Measurements from ENCODE around the gene NOTCH3. TPM values are rescaled to one million over a fixed set of nuclear protein-coding genes. Genes with fewer than 3 reads are reported as not detected.

NOTCH3 gene
- polyA plus RNA-seq, result 9.5 TPM
- long read RNA-seq, donor 1, full-length matches to known transcripts, result 1 of 1 reads
- long read RNA-seq, donor 1, partial matches to known transcripts, result 0 of 1 reads
- long read RNA-seq, donor 1, other reads (novel, unspliced or antisense), result 0 of 1 reads
- long read RNA-seq, donor 2, full-length matches to known transcripts, result 2 of 2 reads
- long read RNA-seq, donor 2, partial matches to known transcripts, result 0 of 2 reads
- long read RNA-seq, donor 2, other reads (novel, unspliced or antisense), result 0 of 2 reads
- long read RNA-seq, donor 3, result 0 reads
- long read RNA-seq, donor 4, result 0 reads
- long read RNA-seq, donor 5, full-length matches to known transcripts, result 1 of 1 reads
- long read RNA-seq, donor 5, partial matches to known transcripts, result 0 of 1 reads
- long read RNA-seq, donor 5, other reads (novel, unspliced or antisense), result 0 of 1 reads
- long read RNA-seq, donor 6, result 0 reads
- long read RNA-seq, donor 7, result 0 reads
- long read RNA-seq, donor 8, full-length matches to known transcripts, result 1 of 1 reads
- long read RNA-seq, donor 8, partial matches to known transcripts, result 0 of 1 reads
- long read RNA-seq, donor 8, other reads (novel, unspliced or antisense), result 0 of 1 reads
- long read RNA-seq, donor 9, result 0 reads
- long read RNA-seq, donor 10, result 0 reads
- long read RNA-seq, donor 11, result 0 reads

GRCh38 chr19:15200553-15201364 is at the start of gene NOTCH3:
Gene NOTCH3, minus strand, starts transcription at chr19:15200995. Its CDS starts 90 bp downstream, at chr19:15200905.
- no CpG with 5 or more reads among the region's 74 CpGs for WGBS (ENCODE audit: insufficient coverage, low lambda C conversion rate)
- Histone ChIP-seq H3K36me3 (ENCODE audit: control insufficient read depth, insufficient read depth, low read length) (no peaks in the 10 kb centered on the region), H3K27ac (ENCODE audit: low read length) (no peak within 1 kb of the TSS), H3K9me3 (ENCODE audit: control insufficient read depth, low read depth, low read length) (no peaks in the 10 kb centered on the region), H3K27me3 (ENCODE audit: control insufficient read depth, insufficient read depth, low read length) (peaks cover 2% of the 10 kb centered on the region), H3K4me1 (ENCODE audit: control insufficient read depth, insufficient read depth, low read length) (peaks cover 3% of the 10 kb centered on the region), H3K4me3 (ENCODE audit: low read length) (peak within 1 kb of the TSS; percentile 62)
- peak in 1 of 2 donors; percentile 20 for DNase-seq

- H3K4me1 ChIP-seq (ENCODE audit: control insufficient read depth, insufficient read depth, low read length), result peaks cover 38% of the 10 kb centered on the region
- H3K36me3 ChIP-seq (ENCODE audit: control insufficient read depth, insufficient read depth, low read length), result peaks cover 90% of the 10 kb centered on the region
- no peaks in the 10 kb centered on the region for H3K9me3 ChIP-seq (ENCODE audit: control insufficient read depth, low read depth, low read length)
- no peak overlapping the region for H3K27ac ChIP-seq (ENCODE audit: low read length)
- WGBS (ENCODE audit: insufficient coverage, low lambda C conversion rate), result no CpG with 5 or more reads among the region's 1 CpG
- H3K4me3 ChIP-seq (ENCODE audit: low read length), result no peak overlapping the region
- no peaks in the 10 kb centered on the region for H3K27me3 ChIP-seq (ENCODE audit: control insufficient read depth, insufficient read depth, low read length)
- no peak for DNase-seq
Observed at GRCh38 chr19:15250640-15250993, 49.8 kb upstream of the NOTCH3 start.

- Histone ChIP-seq H3K27ac (ENCODE audit: low read length) (peak overlapping the region; percentile 30), H3K9me3 (ENCODE audit: control insufficient read depth, low read depth, low read length) (no peaks in the 10 kb centered on the region), H3K27me3 (ENCODE audit: control insufficient read depth, insufficient read depth, low read length) (no peaks in the 10 kb centered on the region), H3K4me1 (ENCODE audit: control insufficient read depth, insufficient read depth, low read length) (peaks cover 38% of the 10 kb centered on the region), H3K4me3 (ENCODE audit: low read length) (no peak overlapping the region), H3K36me3 (ENCODE audit: control insufficient read depth, insufficient read depth, low read length) (peaks cover 90% of the 10 kb centered on the region)
- WGBS (ENCODE audit: insufficient coverage, low lambda C conversion rate), result no CpG with 5 or more reads among the region's 15 CpGs
- DNase-seq, result no peak
Observed at GRCh38 chr19:15249972-15250639, 49.3 kb upstream of the NOTCH3 start.

GRCh38 chr19:15249528-15249874 is 48.7 kb upstream of the NOTCH3 start:
- Histone ChIP-seq H3K27me3 (ENCODE audit: control insufficient read depth, insufficient read depth, low read length) (no peaks in the 10 kb centered on the region), H3K9me3 (ENCODE audit: control insufficient read depth, low read depth, low read length) (no peaks in the 10 kb centered on the region), H3K27ac (ENCODE audit: low read length) (peak overlapping the region; percentile 30), H3K4me1 (ENCODE audit: control insufficient read depth, insufficient read depth, low read length) (peaks cover 38% of the 10 kb centered on the region), H3K4me3 (ENCODE audit: low read length) (no peak overlapping the region), H3K36me3 (ENCODE audit: control insufficient read depth, insufficient read depth, low read length) (peaks cover 90% of the 10 kb centered on the region)
- DNase-seq, result no peak
- no CpG with 5 or more reads among the region's 6 CpGs for WGBS (ENCODE audit: insufficient coverage, low lambda C conversion rate)

GRCh38 chr19:15248648-15249527 is 48.1 kb upstream of the NOTCH3 start:
- no peaks in the 10 kb centered on the region for H3K9me3 ChIP-seq (ENCODE audit: control insufficient read depth, low read depth, low read length)
- peaks cover 87% of the 10 kb centered on the region for H3K36me3 ChIP-seq (ENCODE audit: control insufficient read depth, insufficient read depth, low read length)
- no peaks in the 10 kb centered on the region for H3K27me3 ChIP-seq (ENCODE audit: control insufficient read depth, insufficient read depth, low read length)
- peaks cover 38% of the 10 kb centered on the region for H3K4me1 ChIP-seq (ENCODE audit: control insufficient read depth, insufficient read depth, low read length)
- no peak overlapping the region for H3K4me3 ChIP-seq (ENCODE audit: low read length)
- peak overlapping the region; percentile 28 for H3K27ac ChIP-seq (ENCODE audit: low read length)
- DNase-seq, result peak in 1 of 2 donors; percentile 53
- 100% methylated on average over 1 of the region's 19 CpGs for WGBS (ENCODE audit: insufficient coverage, low lambda C conversion rate)

GRCh38 chr19:15248106-15248505 is 47.3 kb upstream of the NOTCH3 start:
- Histone ChIP-seq H3K4me3 (ENCODE audit: low read length) (no peak overlapping the region), H3K27me3 (ENCODE audit: control insufficient read depth, insufficient read depth, low read length) (no peaks in the 10 kb centered on the region), H3K36me3 (ENCODE audit: control insufficient read depth, insufficient read depth, low read length) (peaks cover 87% of the 10 kb centered on the region), H3K4me1 (ENCODE audit: control insufficient read depth, insufficient read depth, low read length) (peaks cover 38% of the 10 kb centered on the region), H3K9me3 (ENCODE audit: control insufficient read depth, low read depth, low read length) (no peaks in the 10 kb centered on the region), H3K27ac (ENCODE audit: low read length) (peak overlapping the region; percentile 28)
- WGBS (ENCODE audit: insufficient coverage, low lambda C conversion rate), result no CpG with 5 or more reads among the region's 5 CpGs
- DNase-seq, result no peak

GRCh38 chr19:15247107-15248014 is 46.6 kb upstream of the NOTCH3 start:
- Histone ChIP-seq H3K4me3 (ENCODE audit: low read length) (no peak overlapping the region), H3K9me3 (ENCODE audit: control insufficient read depth, low read depth, low read length) (no peaks in the 10 kb centered on the region), H3K4me1 (ENCODE audit: control insufficient read depth, insufficient read depth, low read length) (peaks cover 38% of the 10 kb centered on the region), H3K27ac (ENCODE audit: low read length) (no peak overlapping the region), H3K27me3 (ENCODE audit: control insufficient read depth, insufficient read depth, low read length) (no peaks in the 10 kb centered on the region), H3K36me3 (ENCODE audit: control insufficient read depth, insufficient read depth, low read length) (peaks cover 85% of the 10 kb centered on the region)
- WGBS (ENCODE audit: insufficient coverage, low lambda C conversion rate), result no CpG with 5 or more reads among the region's 20 CpGs
- no peak for DNase-seq

GRCh38 chr19:15246198-15246481 is 45.3 kb upstream of the NOTCH3 start:
- Histone ChIP-seq H3K9me3 (ENCODE audit: control insufficient read depth, low read depth, low read length) (no peaks in the 10 kb centered on the region), H3K36me3 (ENCODE audit: control insufficient read depth, insufficient read depth, low read length) (peaks cover 85% of the 10 kb centered on the region), H3K4me3 (ENCODE audit: low read length) (no peak overlapping the region), H3K27ac (ENCODE audit: low read length) (no peak overlapping the region), H3K4me1 (ENCODE audit: control insufficient read depth, insufficient read depth, low read length) (peaks cover 38% of the 10 kb centered on the region), H3K27me3 (ENCODE audit: control insufficient read depth, insufficient read depth, low read length) (no peaks in the 10 kb centered on the region)
- no peak for DNase-seq
- WGBS (ENCODE audit: insufficient coverage, low lambda C conversion rate), result no CpG with 5 or more reads among the region's 5 CpGs

Measured in large intestine (tissue), 12 donors.